ENCODE data around the gene IFITM5.

IFITM5 gene

GRCh38 chr11:299081-299891 is at the start of gene IFITM5:
TSS of gene IFITM5 (minus strand) at chr11:299526. CDS start at chr11:299490, 36 bp downstream.
- no peak for ATAC-seq
- TF ChIP-seq ZNF8 (CRISPR knock-in tag; IDR thresholded peaks at IDR 0.05), result no peak
- TF ChIP-seq RARB (CRISPR knock-in tag; IDR thresholded peaks at IDR 0.05), result no peak
- no peak for TF ChIP-seq ARNTL (CRISPR knock-in tag; IDR thresholded peaks at IDR 0.05; ENCODE audit: borderline replicate concordance, low read depth)
- no peak for TF ChIP-seq ESRRG (CRISPR knock-in tag; IDR thresholded peaks at IDR 0.05)
- no peak for TF ChIP-seq ZNF565 (CRISPR knock-in tag; conservative IDR thresholded peaks at IDR 0.05; ENCODE audit: low read depth)
- no peak for TF ChIP-seq PPARA (CRISPR knock-in tag; IDR thresholded peaks at IDR 0.05; ENCODE audit: borderline replicate concordance)

GRCh38 chr11:346529-346928 is 47.2 kb upstream of the IFITM5 start:
- TF ChIP-seq RARB (CRISPR knock-in tag; IDR thresholded peaks at IDR 0.05) (no peak), TCF4 (CRISPR knock-in tag; IDR thresholded peaks at IDR 0.05; ENCODE audit: borderline replicate concordance) (no peak), ARNTL (CRISPR knock-in tag; IDR thresholded peaks at IDR 0.05; ENCODE audit: borderline replicate concordance, low read depth) (no peak), BACH2 (CRISPR knock-in tag; IDR thresholded peaks at IDR 0.05; ENCODE audit: borderline replicate concordance) (no peak), ESRRG (CRISPR knock-in tag; IDR thresholded peaks at IDR 0.05) (no peak), ZNF565 (CRISPR knock-in tag; conservative IDR thresholded peaks at IDR 0.05; ENCODE audit: low read depth) (no peak), SNAI2 (CRISPR knock-in tag; IDR thresholded peaks at IDR 0.05) (no peak), GLIS3 (CRISPR knock-in tag; IDR thresholded peaks at IDR 0.05) (no peak), ISL1 (CRISPR knock-in tag; IDR thresholded peaks at IDR 0.05) (no peak), ZFP3 (CRISPR knock-in tag; IDR thresholded peaks at IDR 0.05) (no peak)
- no peak for ATAC-seq

GRCh38 chr11:344836-345578 is 45.7 kb upstream of the IFITM5 start:
- TF ChIP-seq OSR1 (CRISPR knock-in tag; IDR thresholded peaks at IDR 0.05), result no peak
- no peak for TF ChIP-seq ZFP30 (CRISPR knock-in tag; IDR thresholded peaks at IDR 0.05)
- no peak for TF ChIP-seq ZNF70 (CRISPR knock-in tag; IDR thresholded peaks at IDR 0.05)
- TF ChIP-seq ZNF565 (CRISPR knock-in tag; conservative IDR thresholded peaks at IDR 0.05; ENCODE audit: low read depth), result no peak
- no peak for TF ChIP-seq TCF4 (CRISPR knock-in tag; IDR thresholded peaks at IDR 0.05; ENCODE audit: borderline replicate concordance)
- no peak for TF ChIP-seq CREB5 (CRISPR knock-in tag; IDR thresholded peaks at IDR 0.05; ENCODE audit: low read depth)
- no peak for TF ChIP-seq ZC3H10 (CRISPR knock-in tag; IDR thresholded peaks at IDR 0.05)
- no peak for TF ChIP-seq TOX (CRISPR knock-in tag; IDR thresholded peaks at IDR 0.05; ENCODE audit: borderline replicate concordance)
- no peak for TF ChIP-seq CSDC2 (CRISPR knock-in tag; IDR thresholded peaks at IDR 0.05)
- TF ChIP-seq ZFP3 (CRISPR knock-in tag; IDR thresholded peaks at IDR 0.05), result no peak
- TF ChIP-seq GLIS3 (CRISPR knock-in tag; IDR thresholded peaks at IDR 0.05), result no peak
- no peak for TF ChIP-seq TSHZ2 (CRISPR knock-in tag; IDR thresholded peaks at IDR 0.05)
- TF ChIP-seq POU6F1 (CRISPR knock-in tag; IDR thresholded peaks at IDR 0.05; ENCODE audit: borderline replicate concordance, low read depth), result no peak
- no peak for ATAC-seq

- ATAC-seq, result no peak
- TF ChIP-seq ZNF70 (CRISPR knock-in tag; IDR thresholded peaks at IDR 0.05), result no peak
- TF ChIP-seq ARNTL (CRISPR knock-in tag; IDR thresholded peaks at IDR 0.05; ENCODE audit: borderline replicate concordance, low read depth), result no peak
- TF ChIP-seq ZFP3 (CRISPR knock-in tag; IDR thresholded peaks at IDR 0.05), result no peak
- no peak for TF ChIP-seq POU6F1 (CRISPR knock-in tag; IDR thresholded peaks at IDR 0.05; ENCODE audit: borderline replicate concordance, low read depth)
- TF ChIP-seq TSHZ2 (CRISPR knock-in tag; IDR thresholded peaks at IDR 0.05), result no peak
- no peak for TF ChIP-seq GLIS3 (CRISPR knock-in tag; IDR thresholded peaks at IDR 0.05)
- no peak for TF ChIP-seq PPARA (CRISPR knock-in tag; IDR thresholded peaks at IDR 0.05; ENCODE audit: borderline replicate concordance)
- TF ChIP-seq CSDC2 (CRISPR knock-in tag; IDR thresholded peaks at IDR 0.05), result no peak
- no peak for TF ChIP-seq TCF4 (CRISPR knock-in tag; IDR thresholded peaks at IDR 0.05; ENCODE audit: borderline replicate concordance)
- TF ChIP-seq RARB (CRISPR knock-in tag; IDR thresholded peaks at IDR 0.05), result no peak
- TF ChIP-seq ISL1 (CRISPR knock-in tag; IDR thresholded peaks at IDR 0.05), result no peak
- no peak for TF ChIP-seq ESRRG (CRISPR knock-in tag; IDR thresholded peaks at IDR 0.05)
These were observed 43.0 kb upstream of the IFITM5 start for GRCh38 chr11:342328-342727.
